AG04450 (cell line): ENCODE results near the gene KIFC3. TPM values are rescaled to one million over a fixed set of nuclear protein-coding genes. Genes with fewer than 3 reads are reported as not detected.
A peak's percentile ranks its signal among the peaks of the same experiment; 100 is the strongest.

Experiments used
- CTCF ChIA-PET: fragments of 300-600, 350-600 bp; formaldehyde crosslinking; extraction: SDS; loops from one replicate; lab custom pipeline; 2022; ENCODE audit warnings: antibody characterized with exemption, inconsistent platforms; lab: Charles Lee
- POLR2A ChIA-PET: fragments of 350-600 bp; formaldehyde crosslinking; extraction: SDS; loops from one replicate; lab custom pipeline; 2021; ENCODE audit warnings: antibody characterized with exemption, inconsistent platforms; lab: Yijun Ruan, JAX
- DNase-seq: peaks from one replicate; pipeline ENCODE4 v3.0.0-alpha.2; 2011; ENCODE audit warnings: low read depth, low spot score
- H3K27ac ChIP-seq: one replicate; pipeline ENCODE4 v1.5.1; 2012; ENCODE audit warnings: low read depth, low read length, control low read depth
- H3K27me3 ChIP-seq: one replicate; pipeline ENCODE4 v1.6.0; 2012; ENCODE audit warnings: low read length; ENCODE audit not compliant: control insufficient read depth, insufficient read depth
- H3K4me3 ChIP-seq: 2 replicates; pipeline ENCODE4 v1.5.1; 2011; ENCODE audit warnings: mild to moderate bottlenecking, low read depth, low read length, control low read depth
- H3K9me3 ChIP-seq: 2 replicates; pipeline ENCODE4 v1.5.1; 2012; ENCODE audit warnings: low read length; ENCODE audit not compliant: control insufficient read depth, insufficient read depth
- polyA plus RNA-seq: library from polyadenylated mRNA; depleted of rRNA; stranded (reverse); fragments of >200 nt; gene quantifications from 2 replicates; pipeline ENCODE4 v1.2.3, GENCODE V29; 2011
- TF ChIP-seq, protein P1 (sequence below): IDR thresholded peaks from 2 replicates; pipeline ENCODE4 v1.5.1; 2011; ENCODE audit warnings: low read depth, low read length, control low read depth, inconsistent platforms

The KIFC3 gene
- polyA plus RNA-seq, 1 experiment: 24.4 TPM

DNA sequence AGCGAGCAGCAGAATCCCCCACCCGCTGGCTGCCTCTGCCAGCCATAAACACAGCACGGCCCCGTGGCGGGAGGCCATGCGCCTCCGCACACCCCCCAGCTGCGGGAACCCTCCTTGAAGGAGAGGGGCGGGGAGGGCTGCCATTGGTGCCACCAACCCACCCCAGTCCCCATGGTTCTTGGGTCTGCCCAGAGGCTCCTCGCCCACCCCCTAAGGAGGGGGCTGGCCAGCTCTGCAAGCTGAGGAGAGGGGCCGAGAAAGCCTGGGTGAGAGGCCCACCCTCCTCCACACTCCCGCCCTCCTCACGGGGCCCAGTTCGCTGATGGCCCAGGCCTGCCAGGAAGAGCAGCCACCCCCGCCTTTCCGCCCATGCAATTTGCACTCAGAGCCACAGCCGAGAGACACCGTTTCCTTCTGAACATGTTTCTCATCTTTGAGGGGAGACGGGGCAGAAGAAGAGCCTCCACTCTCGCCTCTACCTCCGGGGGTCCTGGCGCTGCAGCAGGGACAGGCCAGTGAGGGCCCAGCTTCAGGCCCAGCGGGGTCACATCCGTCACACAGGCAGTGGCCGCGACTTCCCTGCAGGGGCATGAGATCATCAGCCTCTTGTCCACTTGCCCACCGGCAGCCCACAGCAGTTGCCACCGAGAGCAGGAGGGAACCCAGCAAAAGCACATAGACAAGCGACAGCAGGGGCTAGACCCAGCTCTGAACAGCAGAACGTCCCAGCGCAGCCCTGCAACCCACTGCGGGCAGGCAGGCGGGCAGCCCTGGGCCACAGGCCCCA, 43.8 kb downstream of the KIFC3 start:
- ChIA-PET POLR2A (no interaction called here), CTCF (interaction anchor here (1.3 to 4.6 kb wide), 8 partner anchors 13 to 246 kb away, joined by 3 to 46 read pairs (median 6); no protein-coding TSS in a partner anchor)
- DNase-seq: no peak
- TF ChIP-seq, protein P1, sequence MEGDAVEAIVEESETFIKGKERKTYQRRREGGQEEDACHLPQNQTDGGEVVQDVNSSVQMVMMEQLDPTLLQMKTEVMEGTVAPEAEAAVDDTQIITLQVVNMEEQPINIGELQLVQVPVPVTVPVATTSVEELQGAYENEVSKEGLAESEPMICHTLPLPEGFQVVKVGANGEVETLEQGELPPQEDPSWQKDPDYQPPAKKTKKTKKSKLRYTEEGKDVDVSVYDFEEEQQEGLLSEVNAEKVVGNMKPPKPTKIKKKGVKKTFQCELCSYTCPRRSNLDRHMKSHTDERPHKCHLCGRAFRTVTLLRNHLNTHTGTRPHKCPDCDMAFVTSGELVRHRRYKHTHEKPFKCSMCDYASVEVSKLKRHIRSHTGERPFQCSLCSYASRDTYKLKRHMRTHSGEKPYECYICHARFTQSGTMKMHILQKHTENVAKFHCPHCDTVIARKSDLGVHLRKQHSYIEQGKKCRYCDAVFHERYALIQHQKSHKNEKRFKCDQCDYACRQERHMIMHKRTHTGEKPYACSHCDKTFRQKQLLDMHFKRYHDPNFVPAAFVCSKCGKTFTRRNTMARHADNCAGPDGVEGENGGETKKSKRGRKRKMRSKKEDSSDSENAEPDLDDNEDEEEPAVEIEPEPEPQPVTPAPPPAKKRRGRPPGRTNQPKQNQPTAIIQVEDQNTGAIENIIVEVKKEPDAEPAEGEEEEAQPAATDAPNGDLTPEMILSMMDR: no peak
- no peak overlapping the region for H3K4me3 ChIP-seq
- H3K27ac ChIP-seq: no peak overlapping the region
- H3K9me3 ChIP-seq: no peaks in the 10 kb centered on the region; the same call in 1 of the 2 replicates
- H3K27me3 ChIP-seq: no peaks in the 10 kb centered on the region

DNA sequence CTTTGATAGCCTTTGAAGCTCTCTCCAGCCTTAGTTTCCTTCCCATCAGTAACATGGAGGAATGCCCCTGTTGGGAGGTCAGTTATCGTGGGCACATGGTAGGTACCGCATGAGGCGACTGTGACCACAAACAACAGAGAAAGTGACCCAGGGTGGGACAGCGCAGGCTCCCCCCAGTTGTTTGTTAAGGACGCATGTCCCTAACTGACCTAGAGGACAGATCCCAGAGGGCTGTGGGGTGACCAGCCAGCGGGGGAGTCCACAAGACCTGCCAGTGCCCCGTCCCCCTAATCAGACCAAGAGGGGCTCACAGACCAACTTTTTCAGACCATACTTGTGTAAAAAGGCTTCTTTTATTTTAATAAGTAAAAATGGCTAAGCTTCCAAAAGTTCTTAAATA, 44.4 kb downstream of the KIFC3 start:
- ChIA-PET CTCF (interaction anchor here (0.6 to 4.6 kb wide), 10 partner anchors 12 to 247 kb away, joined by 3 to 46 read pairs (median 4); no protein-coding TSS in a partner anchor), POLR2A (no interaction called here)
- no peak overlapping the region for H3K27ac ChIP-seq
- no peak overlapping the region for H3K4me3 ChIP-seq
- H3K9me3 ChIP-seq: no peaks in the 10 kb centered on the region; the same call in 1 of the 2 replicates
- TF ChIP-seq, protein P1: no peak
- DNase-seq: no peak
- no peaks in the 10 kb centered on the region for H3K27me3 ChIP-seq

DNA sequence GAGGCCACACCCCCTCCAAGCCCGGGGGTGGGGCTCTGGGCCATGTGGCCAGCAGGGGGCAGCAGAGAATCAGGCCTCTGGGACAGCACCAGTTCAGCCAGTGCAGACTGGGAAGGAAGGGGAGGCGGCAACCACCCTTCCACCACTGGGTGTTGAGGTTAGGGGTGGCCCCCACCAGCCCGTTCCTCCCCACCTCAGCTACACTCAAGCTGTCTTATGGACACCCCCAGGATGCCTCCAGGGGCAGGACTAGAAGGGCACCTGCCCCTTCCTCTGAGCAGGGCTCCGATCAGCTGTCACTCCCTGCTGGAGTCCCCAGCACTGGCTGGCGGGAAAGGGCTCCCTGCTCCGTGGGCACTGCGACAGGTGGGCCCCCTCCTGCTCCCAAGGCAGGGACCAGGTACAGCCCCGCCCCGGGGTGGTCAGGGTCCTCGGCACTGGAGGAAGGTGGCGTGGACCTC, 44.9 kb downstream of the KIFC3 start:
- H3K9me3 ChIP-seq: no peaks in the 10 kb centered on the region; the same call in 1 of the 2 replicates
- DNase-seq: peak; percentile 37
- ChIA-PET POLR2A (no interaction called here), CTCF (interaction anchor here (0.6 to 4.6 kb wide), 13 partner anchors 12 to 247 kb away, joined by 3 to 46 read pairs (median 5); partner anchors contain the start of gene KATNB1)
- no peaks in the 10 kb centered on the region for H3K27me3 ChIP-seq
- no peak overlapping the region for H3K4me3 ChIP-seq
- no peak overlapping the region for H3K27ac ChIP-seq
- TF ChIP-seq, protein P1: peak; percentile 95

DNA sequence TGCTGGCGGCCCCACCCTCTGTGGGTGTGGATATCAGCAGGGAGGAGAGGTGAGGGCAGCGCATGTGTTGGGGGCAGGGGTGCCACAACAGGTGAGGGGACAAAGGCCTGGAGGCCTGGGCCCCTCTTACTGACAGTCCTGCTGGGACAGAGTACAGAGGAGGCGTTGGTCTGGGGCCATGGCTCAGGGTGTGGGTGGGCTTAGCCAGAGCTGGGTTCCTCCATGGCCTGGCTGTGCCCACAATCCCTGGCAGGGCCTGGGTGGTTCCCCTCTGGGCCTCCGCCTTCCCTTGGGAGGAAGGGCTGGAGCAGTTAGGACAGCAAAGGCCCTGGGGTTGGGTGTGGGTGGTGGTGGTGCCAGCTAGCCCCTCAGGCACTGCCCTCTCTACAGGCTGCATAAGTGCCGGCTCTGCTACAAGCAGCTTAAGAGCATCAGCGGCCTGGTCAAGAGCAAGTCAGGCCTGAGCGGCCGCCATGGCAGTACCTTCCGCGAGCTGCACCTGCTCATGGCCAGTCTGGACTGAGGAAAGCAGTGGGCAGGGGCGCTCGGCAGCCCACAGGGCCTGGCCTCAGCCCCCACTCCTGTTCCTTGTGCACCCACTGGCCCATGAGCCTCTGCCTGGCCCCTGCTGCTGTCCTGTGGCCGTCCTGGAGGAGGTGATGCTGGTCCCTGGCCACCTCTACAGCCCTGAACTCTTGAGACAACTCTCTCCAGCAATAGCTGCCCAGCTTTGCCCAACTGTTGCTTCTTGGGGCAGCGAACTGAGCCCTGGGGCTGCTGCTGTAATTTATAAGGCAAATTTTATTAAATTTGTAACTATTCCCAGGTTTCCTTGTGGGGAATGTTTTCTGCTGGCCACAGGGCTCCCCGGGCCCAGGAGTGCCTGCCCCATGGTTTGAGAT, 45.6 kb downstream of the KIFC3 start:
- Histone ChIP-seq H3K9me3 (no peaks in the 10 kb centered on the region; the same call in 1 of the 2 replicates), H3K27me3 (no peaks in the 10 kb centered on the region), H3K27ac (no peak overlapping the region), H3K4me3 (no peak overlapping the region)
- CTCF ChIA-PET: interaction anchor here (0.9 to 4.6 kb wide), 12 partner anchors 11 to 341 kb away, joined by 3 to 46 read pairs (median 4); partner anchors contain the start of gene KATNB1
- POLR2A ChIA-PET: interaction anchor here (0.6 kb wide), 1 partner anchor 7 kb away, joined by 4 read pairs; no protein-coding TSS in a partner anchor
- TF ChIP-seq, protein P1: no peak
- DNase-seq: no peak
